Measurements from ENCODE around the gene INSIG1. TPM values are rescaled to one million over a fixed set of nuclear protein-coding genes. Genes with fewer than 3 reads are reported as not detected.

INSIG1 gene
- polyA plus RNA-seq, 1 of the 3 experiments (the other 2 are of a cell fraction) = 6.4 TPM

DNA sequence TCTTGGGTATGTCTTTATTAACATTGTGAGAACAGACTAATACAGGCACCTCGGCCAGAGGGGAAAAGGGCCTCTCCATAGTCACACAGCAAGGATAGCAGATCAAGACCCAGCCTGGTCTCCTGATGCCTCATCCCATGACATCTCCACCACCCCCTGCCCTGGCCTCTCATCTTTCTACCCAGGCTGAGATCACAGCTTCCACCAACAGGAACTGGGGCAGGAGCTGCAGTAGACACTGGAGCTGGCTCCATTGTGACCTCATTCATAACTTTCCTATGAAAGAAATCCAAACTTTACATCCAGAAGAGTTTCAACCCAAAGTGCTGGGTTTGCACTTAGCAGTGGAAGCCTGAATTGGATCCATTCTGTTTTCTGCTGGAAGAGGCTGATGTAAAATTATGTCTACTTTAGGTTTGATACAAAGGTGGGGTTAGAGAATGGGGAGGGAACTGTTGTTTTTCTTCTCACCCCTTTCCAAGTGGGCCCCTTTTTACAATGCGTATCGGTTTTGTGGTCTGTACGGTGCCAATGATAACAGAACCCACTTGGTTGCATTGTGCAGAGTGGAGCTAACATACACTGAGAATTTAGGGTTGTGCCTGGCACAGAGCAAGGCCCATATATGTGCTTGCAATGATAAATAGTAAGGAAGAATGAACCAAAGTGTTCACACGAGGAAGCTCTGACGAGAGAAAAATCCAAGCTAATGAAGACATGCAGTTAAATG, 28.6 kb upstream of the INSIG1 start (continued):
- TF ChIP-seq FOXJ3 (CRISPR knock-in tag; IDR thresholded peaks at IDR 0.05) (no peak), EZH2phosphoT487 (IDR thresholded peaks at IDR 0.05; ENCODE audit: borderline replicate concordance, low read depth) (no peak)

DNA sequence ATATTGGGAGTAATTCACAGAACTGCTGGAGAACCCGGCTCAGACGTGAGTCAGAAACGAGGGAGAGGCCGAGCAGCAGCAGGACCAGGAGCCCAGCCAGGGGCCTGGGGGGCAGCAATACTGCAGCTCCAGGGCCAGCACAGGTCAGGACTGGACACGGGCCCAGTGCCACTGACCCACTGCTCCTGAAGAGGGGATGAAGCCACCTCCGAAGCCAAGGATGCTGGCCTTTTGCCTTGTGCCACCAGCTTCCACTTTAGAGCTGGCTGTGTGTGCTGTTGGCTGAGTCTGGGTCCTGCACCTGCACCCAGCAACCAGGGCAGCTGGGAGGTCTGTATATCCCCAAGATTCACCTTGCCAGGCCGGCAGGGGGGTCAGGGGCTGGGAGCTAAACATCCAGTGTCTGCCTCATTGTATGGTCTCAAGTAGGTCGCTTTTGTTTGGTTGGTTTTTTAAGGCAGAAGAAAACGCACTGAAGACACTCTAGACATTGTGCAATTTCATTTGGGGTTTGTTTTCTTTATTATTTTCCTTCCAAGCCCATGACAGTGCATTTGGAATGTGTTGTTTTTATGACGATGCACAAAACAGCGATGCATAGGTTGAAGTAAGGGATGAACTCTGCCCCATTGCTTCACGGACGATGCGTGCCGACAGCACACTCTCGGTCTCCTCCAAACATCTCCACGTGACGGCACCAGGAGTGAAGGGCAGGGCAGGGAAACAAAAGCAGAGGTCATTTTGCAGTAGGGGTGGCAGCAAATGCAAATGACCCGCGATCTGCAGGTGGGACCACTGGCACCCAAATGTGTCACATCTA, 27.7 kb upstream of the INSIG1 start:
- Histone ChIP-seq H3K27ac (ENCODE audit: low read depth in 2 of 2, low read length in 1 of 2) (no peak overlapping the region), H3K9me3 (no peaks in the 10 kb centered on the region), H4K20me1 (ENCODE audit: insufficient read depth) (no peaks in the 10 kb centered on the region), H2AFZ (ENCODE audit: low read depth) (no peak overlapping the region), H3K4me2 (no peak overlapping the region), H3K9me2 (no peaks in the 10 kb centered on the region), H3F3A (replicated peaks; ENCODE audit: insufficient read depth) (no peaks in the 10 kb centered on the region), H3K4me1 (ENCODE audit: control insufficient read depth in 1 of 2, insufficient read depth in 2 of 2, low read depth in 1 of 2, low read length in 1 of 2) (no peaks in the 10 kb centered on the region), H3K36me3 (replicated peaks in 1 of 2; ENCODE audit: control insufficient read depth in 1 of 2, insufficient read depth in 2 of 2, low read length in 1 of 2) (no peaks in the 10 kb centered on the region), H3K79me2 (ENCODE audit: insufficient read depth) (no peaks in the 10 kb centered on the region), H3K4me3 (ENCODE audit: low read depth in 2 of 2, low read length in 1 of 2) (no peak overlapping the region), H3K9ac (no peak overlapping the region), H3K27me3 (ENCODE audit: insufficient read depth) (no peaks in the 10 kb centered on the region; the same call in none of the 2 replicates)
- ChIA-PET POLR2A (no interaction called here), CTCF (interaction anchor here (0.6 to 2.4 kb wide), 3 partner anchors 12 to 126 kb away, joined by 3 to 10 read pairs (median 7); no protein-coding TSS in a partner anchor)
- DNase-seq = no peak
- WGBS (ENCODE audit: low lambda C conversion rate) = 72% methylated on average over 20 of the region's 20 CpGs
- TF ChIP-seq ELF1 (IDR thresholded peaks at IDR 0.05) (no peak), CHD2 (IDR thresholded peaks at IDR 0.05; ENCODE audit: low read length, partially characterized antibody) (no peak)

DNA sequence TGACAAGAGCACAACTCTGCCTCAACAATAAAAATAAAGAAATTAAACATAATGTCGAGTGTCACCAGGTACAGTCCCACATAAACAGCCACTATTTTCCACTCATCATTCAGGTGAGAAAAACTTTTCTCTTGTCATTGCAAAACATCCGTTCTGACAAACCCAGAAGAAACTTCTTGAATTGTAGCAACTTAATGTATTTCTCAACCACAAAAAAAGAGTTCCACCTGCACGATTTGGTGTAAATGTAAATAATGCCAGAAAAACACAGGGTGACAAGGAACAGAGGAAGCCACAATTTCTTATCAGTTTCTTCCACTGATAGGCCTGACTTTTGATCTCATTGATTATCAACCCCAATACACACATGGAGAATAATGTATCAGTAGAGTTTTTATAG, 26.8 kb upstream of the INSIG1 start:
- Histone ChIP-seq H2AFZ (ENCODE audit: low read depth) (no peak overlapping the region), H3K36me3 (replicated peaks in 1 of 2; ENCODE audit: control insufficient read depth in 1 of 2, insufficient read depth in 2 of 2, low read length in 1 of 2) (no peaks in the 10 kb centered on the region), H3K4me3 (ENCODE audit: low read depth in 2 of 2, low read length in 1 of 2) (no peak overlapping the region), H3K27ac (ENCODE audit: low read depth in 2 of 2, low read length in 1 of 2) (no peak overlapping the region), H3K4me1 (ENCODE audit: control insufficient read depth in 1 of 2, insufficient read depth in 2 of 2, low read depth in 1 of 2, low read length in 1 of 2) (no peaks in the 10 kb centered on the region), H4K20me1 (ENCODE audit: insufficient read depth) (no peaks in the 10 kb centered on the region), H3K4me2 (no peak overlapping the region), H3F3A (replicated peaks; ENCODE audit: insufficient read depth) (no peaks in the 10 kb centered on the region), H3K27me3 (ENCODE audit: insufficient read depth) (no peaks in the 10 kb centered on the region; the same call in 1 of the 2 replicates), H3K9me3 (no peaks in the 10 kb centered on the region), H3K9ac (no peak overlapping the region), H3K79me2 (ENCODE audit: insufficient read depth) (no peaks in the 10 kb centered on the region), H3K9me2 (no peaks in the 10 kb centered on the region)
- 34% methylated on average over 3 of the region's 3 CpGs for whole genome bisulfite sequencing (ENCODE audit: low lambda C conversion rate)
- DNase-seq = no peak
- CTCF ChIA-PET = no interaction called here
- no peak for TF ChIP-seq EP300 (IDR thresholded peaks at IDR 0.05; ENCODE audit: borderline replicate concordance in 1 of 2, low read depth in 1 of 2, low read length in 1 of 2)
- no peak for TF ChIP-seq YY1 (IDR thresholded peaks at IDR 0.05; ENCODE audit: low read depth)
- TF ChIP-seq FOSL2 (IDR thresholded peaks at IDR 0.05; ENCODE audit: borderline replicate concordance, low read depth) = no peak
- TF ChIP-seq, protein P1, sequence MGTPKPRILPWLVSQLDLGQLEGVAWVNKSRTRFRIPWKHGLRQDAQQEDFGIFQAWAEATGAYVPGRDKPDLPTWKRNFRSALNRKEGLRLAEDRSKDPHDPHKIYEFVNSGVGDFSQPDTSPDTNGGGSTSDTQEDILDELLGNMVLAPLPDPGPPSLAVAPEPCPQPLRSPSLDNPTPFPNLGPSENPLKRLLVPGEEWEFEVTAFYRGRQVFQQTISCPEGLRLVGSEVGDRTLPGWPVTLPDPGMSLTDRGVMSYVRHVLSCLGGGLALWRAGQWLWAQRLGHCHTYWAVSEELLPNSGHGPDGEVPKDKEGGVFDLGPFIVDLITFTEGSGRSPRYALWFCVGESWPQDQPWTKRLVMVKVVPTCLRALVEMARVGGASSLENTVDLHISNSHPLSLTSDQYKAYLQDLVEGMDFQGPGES (IDR thresholded peaks at IDR 0.05; ENCODE audit: low read depth, low read length) = no peak
- TF ChIP-seq FOXM1 (IDR thresholded peaks at IDR 0.05; ENCODE audit: low read depth) = no peak
- no peak for TF ChIP-seq RCOR1 (IDR thresholded peaks at IDR 0.05; ENCODE audit: low read length)
- TF ChIP-seq, protein P2, sequence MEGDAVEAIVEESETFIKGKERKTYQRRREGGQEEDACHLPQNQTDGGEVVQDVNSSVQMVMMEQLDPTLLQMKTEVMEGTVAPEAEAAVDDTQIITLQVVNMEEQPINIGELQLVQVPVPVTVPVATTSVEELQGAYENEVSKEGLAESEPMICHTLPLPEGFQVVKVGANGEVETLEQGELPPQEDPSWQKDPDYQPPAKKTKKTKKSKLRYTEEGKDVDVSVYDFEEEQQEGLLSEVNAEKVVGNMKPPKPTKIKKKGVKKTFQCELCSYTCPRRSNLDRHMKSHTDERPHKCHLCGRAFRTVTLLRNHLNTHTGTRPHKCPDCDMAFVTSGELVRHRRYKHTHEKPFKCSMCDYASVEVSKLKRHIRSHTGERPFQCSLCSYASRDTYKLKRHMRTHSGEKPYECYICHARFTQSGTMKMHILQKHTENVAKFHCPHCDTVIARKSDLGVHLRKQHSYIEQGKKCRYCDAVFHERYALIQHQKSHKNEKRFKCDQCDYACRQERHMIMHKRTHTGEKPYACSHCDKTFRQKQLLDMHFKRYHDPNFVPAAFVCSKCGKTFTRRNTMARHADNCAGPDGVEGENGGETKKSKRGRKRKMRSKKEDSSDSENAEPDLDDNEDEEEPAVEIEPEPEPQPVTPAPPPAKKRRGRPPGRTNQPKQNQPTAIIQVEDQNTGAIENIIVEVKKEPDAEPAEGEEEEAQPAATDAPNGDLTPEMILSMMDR (IDR thresholded peaks at IDR 0.05) = no peak
- TF ChIP-seq TAF1 (IDR thresholded peaks at IDR 0.05; ENCODE audit: borderline replicate concordance, low read depth, low read length) = no peak
- POLR2A ChIA-PET = no interaction called here

Measured in SK-N-SH (cell line).